ENCODE results near the gene CCDC88C.
"Not testable (repeated sequence)": the region's sequence is repeated elsewhere in the genome, so short reads cannot be mapped to it uniquely, and the experiment has no call there.

The CCDC88C gene

DNA sequence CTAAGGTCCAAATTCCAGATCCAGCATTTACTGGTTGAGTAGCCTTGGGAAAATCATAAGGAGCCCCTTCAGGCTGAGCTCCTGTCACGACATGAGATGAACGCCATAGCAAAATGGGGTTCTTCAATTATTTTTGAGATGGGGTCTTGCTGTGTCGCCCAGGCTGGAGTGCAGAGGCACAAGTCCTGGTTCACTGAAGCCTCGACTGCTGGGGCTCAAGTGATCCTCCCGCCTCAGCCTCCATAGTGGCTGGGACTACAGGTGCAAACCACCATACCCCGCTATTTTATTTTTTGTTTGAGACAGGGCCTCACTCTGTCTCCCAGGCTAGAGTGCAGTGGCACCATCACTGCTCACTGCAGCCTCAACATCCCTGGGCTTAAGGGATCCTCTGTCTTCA, 147.4 kb downstream of the CCDC88C start:
- no peak for DNase-seq (ENCODE audit: low spot score)

DNA sequence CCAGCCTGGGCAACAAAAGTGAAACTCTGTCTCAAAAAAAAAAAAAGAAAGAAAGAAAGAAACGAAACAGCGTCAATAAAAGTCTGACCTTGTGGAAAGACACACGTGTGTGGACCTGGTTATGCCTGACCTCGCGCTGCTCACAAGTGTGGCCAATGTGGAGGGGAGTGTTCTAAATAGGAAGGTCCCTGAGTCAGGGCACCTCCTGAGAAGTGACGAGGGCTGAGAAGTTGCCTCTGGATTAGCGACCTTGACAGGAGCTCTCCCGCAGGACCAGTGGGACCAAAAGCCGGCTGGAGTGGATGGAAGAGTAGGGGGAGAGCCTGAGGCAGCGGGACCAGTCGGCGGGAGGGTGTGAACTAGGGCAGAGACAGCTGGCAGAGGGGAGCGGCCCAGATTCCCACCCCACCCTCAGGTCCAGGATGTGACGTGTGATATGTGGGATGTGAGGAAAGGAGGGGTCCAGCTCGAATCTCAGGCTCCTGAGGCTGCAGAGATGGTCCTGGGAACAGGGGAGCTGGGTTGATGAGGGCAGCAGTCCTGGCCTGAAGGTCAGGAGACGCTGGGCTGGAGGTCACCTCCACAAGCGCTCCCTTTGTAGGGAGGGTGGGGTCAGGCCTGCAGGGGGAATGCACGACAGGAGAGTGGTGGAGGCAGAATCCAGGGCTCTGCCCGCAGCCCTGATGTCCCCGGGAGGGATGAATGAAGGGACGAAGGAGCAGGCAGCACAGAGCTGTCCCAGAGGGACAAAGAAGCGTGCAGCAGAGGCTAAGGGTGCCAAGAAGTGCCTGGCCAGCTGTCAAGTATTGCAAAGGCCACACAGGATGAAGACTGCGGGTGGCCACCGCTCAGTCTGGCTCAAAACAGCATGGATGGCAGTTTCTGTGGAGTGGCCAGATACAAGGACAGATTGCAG, 148.3 kb downstream of the CCDC88C start:
- peak; percentile 55 for DNase-seq (ENCODE audit: low spot score)

GRCh38 chr14:91267965-91268437, 149.6 kb downstream of the CCDC88C start:
- no peak for DNase-seq (ENCODE audit: low spot score)

GRCh38 chr14:91266276-91266675, 151.3 kb downstream of the CCDC88C start:
- not testable (repeated sequence) for DNase-seq (ENCODE audit: low spot score)

DNA sequence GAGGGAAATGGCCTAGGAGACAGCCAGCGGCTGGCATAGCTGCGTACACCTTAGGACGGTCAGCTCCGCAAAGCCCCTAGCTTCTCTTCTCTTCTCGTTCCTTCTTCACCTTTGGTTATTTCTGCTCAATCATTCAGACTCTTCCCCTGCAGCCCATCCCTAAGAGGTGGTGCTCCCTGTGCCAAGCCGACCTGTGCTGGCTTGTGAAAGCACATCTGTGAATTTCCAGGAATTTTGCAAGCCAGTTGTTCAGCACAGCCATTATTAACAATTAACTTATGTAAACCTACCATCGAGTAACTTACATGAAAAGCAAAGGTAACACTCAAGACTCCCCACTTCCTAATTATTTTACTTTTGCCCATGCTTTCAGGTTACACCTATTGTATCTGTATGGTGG, 152.2 kb downstream of the CCDC88C start:
- no peak for DNase-seq (ENCODE audit: low spot score)

DNA sequence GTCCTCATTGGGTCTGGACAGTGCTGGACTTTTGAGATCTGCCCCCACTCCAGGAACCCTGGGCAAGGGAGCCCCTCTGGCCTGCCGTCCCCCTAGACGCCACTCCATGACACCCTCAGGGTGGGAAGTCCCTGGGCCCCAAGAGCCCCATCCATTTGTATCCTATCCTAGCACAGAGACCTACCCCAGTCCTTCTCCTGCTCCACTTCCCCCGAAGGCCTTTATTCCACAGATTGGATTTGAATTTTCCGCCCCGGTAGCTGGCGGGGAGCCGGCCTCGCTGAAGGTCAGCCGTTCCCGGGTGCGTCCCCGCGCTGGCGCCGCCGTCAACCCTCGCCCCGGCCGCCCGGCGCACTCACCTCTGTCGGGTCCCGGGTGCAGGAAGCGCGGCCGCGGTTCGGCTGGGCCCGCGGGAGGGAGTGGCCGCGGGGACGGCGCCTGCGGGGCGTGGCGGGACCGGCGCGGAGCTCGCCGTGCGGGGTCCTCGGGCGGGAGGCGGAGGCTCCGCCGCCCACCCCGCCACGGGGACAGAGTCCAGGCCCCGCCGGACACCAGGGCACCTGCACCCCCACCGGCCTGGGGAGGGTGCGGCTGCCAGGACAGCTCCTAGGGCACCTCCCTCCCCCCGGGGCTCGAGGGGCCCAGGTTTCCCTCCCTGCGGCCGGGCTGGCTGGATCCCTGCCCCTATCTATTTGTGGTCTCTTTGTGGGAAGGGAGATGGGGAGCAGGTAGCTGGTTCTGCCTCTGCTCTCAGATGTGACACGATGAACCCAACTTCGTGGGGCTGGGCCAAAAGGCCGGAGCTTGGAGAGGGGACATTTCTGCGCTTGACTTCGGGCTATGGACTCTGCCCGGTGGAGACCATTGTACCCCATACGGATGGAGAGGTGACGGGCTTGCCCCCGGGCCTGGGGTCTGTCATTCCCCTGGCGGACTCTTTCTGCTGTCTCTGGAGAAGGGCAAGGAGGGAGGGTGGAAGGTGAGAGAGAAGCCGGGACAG, 153.2 kb downstream of the CCDC88C start:
- DNase-seq (ENCODE audit: low spot score): peak; percentile 25

DNA sequence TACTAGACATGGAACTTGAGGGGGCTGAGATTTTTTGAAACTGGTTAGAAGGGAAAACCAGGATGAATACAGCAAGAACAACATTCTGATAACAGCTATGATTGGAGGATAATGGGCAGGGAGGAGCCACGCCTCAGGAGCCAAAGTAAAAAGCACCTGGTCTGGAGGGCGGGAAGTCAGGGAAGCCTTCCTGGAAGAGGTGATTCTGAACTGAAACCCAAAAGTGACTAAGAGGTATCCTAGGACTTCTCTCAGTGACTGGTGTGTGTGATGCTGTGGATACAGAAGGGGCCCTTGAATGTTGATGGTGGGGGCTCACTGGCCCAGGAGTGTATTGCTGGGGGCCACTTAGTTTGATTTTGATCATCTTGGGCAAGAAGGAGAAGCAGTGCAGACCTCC, 154.3 kb downstream of the CCDC88C start:
- no peak for DNase-seq (ENCODE audit: low spot score)

GRCh38 chr14:91261986-91262549, 155.6 kb downstream of the CCDC88C start:
- no peak for DNase-seq (ENCODE audit: low spot score)

- DNase-seq (ENCODE audit: low spot score): no peak
These were observed 156.5 kb downstream of the CCDC88C start for GRCh38 chr14:91261115-91261514.

DNA sequence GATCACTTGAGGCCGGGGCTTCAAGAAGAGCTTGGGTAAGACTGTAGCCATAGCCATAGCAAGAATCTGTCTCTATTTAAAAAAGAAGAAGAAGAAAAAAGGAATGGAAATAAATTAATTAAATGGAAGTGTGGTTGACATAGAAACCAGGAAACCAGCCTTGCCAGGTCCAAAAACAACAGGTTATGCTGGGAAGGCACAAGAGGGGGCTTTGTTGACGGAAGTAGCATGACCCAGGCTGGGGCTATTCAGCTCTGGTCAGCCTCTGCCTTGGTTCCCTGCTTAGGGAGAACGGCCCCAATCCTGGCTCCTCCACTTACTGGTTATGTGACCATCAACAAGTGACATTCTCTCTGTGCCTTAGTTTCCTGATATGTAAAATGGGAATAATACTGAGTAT, 158.7 kb downstream of the CCDC88C start:
- DNase-seq (ENCODE audit: low spot score): no peak

GRCh38 chr14:91258011-91258618, 159.5 kb downstream of the CCDC88C start:
- peak; percentile 78 for DNase-seq (ENCODE audit: low spot score)

- no peak for DNase-seq (ENCODE audit: low spot score)
These were observed 160.2 kb downstream of the CCDC88C start for GRCh38 chr14:91257328-91258010.

GRCh38 chr14:91256661-91257060, 161.0 kb downstream of the CCDC88C start:
- DNase-seq (ENCODE audit: low spot score): no peak

DNA sequence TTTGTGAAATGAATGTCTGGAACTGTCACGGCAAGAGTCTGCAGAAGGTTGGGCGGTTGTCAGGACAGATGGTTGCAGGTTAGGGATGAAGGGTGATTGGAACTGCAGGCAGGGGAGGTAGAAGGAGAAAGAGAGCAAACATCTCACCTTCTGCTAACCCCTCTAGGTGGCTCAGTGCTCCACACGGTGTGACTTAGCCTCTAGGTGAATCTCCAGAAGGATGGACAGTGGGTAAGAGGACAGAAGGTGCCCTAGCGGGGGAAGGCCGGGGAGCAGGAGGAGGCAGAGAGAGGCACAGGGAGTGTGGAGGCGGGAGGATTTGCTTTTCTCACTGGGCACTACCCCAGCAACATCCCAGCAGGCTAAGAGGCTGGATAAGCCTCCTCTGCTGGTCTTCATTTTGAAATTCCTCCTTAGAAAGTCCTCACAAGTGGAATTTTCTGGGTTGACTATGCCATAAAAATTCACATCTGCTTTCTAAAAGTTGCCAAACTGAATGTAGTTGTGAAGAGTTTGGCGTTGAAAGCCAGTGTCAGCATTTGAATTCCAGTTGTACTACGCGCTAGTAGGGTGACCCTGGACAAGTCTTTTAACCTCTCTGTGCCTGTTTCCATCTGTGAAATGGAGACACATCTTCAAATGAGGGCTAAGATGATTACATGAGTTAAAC, 162.5 kb downstream of the CCDC88C start:
- peak; percentile 14 for DNase-seq (ENCODE audit: low spot score)

GRCh38 chr14:91254461-91254860, 163.2 kb downstream of the CCDC88C start:
- no peak for DNase-seq (ENCODE audit: low spot score)

- DNase-seq (ENCODE audit: low spot score): no peak
These were observed 163.8 kb downstream of the CCDC88C start for GRCh38 chr14:91253795-91254323.

DNA sequence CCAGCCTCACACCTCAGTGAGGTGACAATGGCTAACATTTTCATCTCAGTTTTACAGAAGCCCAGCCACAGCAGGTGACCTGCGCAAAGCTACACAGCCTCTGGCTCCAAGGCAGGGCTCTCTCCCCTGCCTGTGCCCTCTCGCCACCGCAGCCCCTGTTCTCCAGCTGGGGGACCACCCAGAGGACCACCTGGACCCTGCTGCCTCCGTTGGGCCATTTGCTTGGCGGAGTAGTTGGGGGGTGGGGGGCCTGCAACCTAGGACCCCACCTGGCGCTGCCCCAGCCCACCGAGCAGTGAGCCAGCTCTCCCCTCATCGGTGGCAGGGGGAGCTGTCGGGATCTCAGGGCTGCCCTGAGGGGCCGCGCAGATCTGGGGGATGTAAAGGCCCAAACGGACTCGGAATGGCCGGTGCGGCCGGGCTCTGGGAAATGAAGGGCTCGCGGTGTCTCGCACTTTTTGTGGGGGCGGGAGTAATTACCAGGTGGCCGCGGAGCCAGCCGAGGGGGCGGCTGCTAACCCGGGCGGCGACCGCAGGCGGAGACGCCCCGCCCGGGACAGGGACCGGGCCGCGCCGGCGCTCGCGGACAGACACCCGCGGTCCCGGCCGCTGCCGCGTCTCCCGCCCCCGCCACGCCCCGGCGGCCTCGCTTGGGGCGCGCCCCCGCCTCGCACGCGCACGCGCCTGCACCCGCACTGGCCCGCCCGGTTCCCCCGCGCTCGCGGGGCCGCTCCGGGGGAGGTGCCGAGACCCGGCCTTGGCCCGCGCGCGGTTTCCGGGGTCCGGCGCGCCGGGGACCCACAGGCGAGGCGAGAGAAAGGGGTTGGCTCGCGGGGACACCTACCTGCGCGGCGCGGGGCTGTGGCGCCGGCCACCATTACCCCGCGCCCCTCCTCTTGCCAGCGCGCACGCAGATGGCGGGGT, 164.5 kb downstream of the CCDC88C start:
- peak; percentile 56 for DNase-seq (ENCODE audit: low spot score)

DNA sequence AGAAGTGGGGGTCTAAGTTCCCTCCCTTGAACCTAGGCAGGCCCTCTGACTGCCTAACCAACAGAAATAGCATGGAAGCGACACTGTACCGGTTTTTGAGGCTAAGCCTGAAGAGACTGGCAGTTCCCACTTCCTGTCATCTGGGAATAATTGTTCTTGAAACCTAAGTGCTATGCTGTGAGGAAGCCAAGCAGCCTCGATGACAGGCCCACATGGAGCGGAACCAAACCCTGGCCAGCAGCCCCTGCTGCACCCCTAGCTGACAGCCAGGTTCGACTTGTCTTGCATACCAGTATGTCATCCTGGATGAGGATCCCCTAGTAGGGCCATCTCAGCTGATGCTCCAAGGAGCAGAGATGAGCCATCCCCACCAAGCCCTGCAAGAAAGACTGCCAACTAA, 166.7 kb downstream of the CCDC88C start:
- peak; percentile 43 for DNase-seq (ENCODE audit: low spot score)
